Esophagus mucosa (tissue), 1 donor: ENCODE data around the gene MTFR1L. TPM values are rescaled to one million over a fixed set of nuclear protein-coding genes. Genes with fewer than 3 reads are reported as not detected.

Experiments
- ATAC-seq: fragments of 200-7000 bp; cut with Tn5 transposase; one replicate; pipeline ENCODE4 v1.9.1; 2020
- total RNA-seq: library from RNA; stranded (reverse); gene quantifications from one replicate; pipeline ENCODE4 v1.2.4, GENCODE V29; 2023
- donor health status: DM: yes; HTN: yes; CAD: no.

The MTFR1L gene
- total RNA-seq, 1 donor from 2014 or later: 20.6 TPM

GRCh38 chr1:25863486-25864262 lies 43.9 kb downstream of the MTFR1L start:
- ATAC-seq: no peak

DNA sequence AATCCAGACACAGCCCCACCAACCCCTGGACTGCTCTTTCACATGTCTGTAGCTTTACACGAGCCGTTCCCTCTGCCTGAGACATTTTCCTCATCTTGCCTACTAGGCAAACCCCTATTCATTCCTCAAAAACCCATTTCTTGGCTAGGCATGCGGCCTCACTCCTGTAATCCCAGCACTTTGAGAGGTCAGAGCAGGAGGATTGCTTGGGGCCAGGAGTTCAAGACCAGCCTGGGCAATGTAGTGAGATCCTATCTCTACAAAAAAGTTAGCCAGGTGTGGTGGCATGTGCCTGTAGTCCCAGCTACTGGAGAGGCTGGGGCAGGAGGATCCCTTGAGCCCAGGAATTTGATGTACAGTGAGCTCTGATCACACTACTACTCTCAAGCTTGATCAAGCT lies 44.7 kb downstream of the MTFR1L start:
- ATAC-seq: no peak

DNA sequence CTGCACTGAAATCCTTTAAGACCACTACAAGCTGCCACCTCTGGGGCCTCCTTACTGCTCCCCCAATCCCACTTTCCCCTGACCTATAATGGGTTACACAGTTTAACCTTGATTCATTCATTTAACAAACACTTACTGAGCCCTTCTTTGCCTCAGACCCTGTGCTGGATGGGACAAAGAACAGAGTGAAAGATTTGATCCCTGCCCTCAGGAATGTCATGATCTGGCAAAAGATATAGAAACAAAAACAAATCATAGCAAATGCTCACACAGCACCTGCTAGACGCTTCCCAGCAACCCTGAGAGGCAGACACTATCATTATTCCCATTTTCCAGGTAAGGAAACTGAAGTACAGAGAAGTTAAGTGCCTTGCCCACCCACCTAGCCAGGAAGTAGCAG lies 46.5 kb downstream of the MTFR1L start:
- no peak for ATAC-seq

- peak; percentile 12 for ATAC-seq
These were observed 47.6 kb downstream of the MTFR1L start for GRCh38 chr1:25867210-25867991.

DNA sequence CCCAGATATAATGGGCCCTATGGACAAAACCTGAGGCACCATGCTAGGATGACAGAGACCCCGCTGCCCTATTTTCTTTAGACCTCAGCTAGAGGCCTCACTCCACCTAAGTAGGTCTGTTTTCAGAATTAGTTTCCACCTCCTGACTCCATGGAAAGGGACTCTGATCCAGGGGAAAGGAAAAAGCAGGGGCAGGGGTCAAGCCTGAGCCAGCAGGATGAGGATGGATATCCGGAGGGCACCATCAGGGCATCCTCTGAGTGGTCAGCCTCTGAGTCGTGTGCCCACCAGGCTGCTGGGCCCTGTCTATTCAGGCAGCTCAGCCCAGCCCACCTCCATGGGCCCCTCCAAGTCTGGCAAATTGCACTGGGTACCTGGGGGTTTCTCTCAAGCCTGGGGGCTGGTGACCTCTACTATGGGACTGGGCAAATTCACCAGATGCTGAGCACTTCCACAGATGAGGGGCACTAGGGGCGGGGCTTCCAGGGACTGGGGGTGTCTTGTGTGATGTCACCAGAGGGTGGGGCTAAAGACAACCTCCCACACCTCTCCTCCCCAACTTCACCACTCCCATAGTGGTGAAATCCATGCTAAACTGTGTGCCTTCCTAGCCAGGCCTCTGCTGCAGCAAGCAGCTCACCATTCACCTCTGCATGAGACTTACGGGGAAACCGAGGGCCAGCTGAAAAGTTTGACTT lies 50.3 kb downstream of the MTFR1L start:
- no peak for ATAC-seq

DNA sequence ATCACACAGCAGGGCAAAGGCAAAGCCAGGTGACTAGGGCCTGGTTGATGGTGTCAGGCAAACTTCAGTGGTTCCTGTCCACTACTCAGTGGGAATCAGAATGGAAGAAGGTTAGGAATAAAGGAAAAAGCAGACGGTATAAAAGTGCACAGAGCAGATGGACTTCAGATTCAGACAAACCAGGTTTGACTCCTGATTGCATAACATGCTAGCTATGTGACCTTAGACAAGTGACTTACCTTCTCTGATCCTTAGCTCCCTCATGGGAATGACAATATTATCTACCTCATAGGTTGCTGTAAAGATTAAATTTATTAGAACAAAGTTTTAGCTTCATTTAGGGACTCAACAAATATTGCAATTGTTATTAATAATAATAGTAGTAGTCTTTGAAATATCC lies 50.9 kb downstream of the MTFR1L start:
- no peak for ATAC-seq

DNA sequence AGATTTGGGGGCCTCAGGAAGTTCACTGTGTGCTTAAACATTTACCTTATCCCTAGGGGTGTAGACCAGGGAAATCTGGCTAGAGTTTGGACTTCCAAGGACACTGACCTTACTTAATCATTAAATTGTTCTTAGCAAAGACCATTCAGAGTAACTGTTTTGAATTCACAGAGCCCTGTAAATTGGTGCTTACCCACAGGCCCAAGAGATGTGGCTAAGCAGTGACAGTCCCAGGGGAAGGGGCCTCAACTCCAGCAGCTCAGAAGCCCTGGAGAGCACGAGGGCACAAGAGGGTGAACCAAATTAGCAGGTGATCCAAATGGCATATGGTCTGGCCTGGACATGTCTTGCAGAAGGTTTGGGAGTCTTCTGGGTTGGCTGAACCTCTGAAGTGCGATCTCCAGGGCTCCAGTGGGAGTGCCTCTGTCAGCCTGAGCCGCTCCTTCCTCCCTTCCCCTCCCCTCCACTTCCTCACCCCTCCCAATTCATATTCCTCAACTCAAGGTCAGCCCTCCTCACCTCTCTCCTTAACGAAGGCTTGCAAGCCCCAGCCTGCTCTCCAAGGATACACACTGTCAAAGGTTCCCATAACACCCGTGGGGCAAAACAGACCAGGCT lies 51.4 kb downstream of the MTFR1L start:
- ATAC-seq: peak; percentile 67

DNA sequence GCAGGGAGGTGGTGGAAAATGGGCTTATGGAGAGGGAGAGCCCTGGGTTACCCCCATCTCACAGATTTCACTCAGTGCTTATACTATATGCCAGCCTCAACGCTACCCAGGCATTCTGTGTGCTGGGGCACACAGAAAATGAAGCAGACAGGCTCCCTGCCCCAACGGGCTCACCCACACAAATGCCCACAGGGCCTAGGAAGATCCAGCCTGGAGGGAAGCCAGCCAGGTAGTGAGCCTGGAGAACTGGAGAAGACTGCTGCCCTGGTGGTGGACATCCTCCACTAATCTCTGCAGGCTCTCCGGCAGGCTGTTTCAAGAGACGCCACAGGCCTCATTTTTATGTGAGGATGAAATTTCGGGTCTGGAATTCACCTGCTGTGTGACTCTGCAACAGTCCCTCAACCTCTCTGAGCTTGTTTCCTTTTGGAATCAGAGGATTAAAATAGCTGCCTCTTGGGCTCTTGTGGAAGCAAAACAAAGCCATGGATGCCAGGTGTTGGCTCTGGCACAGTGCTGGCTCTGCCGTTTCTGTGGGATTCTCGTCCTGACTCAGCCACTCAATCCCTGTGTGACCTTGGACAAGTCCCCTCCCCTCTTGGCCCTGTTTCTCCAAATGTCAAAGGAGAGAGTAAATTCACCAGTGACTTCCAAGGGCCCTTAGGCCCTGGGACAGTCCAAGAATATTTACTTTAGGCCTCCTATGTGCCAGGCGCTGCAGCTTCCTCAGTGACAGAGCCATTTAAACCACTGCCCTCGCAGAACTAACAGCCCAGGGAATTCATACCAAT lies 52.1 kb downstream of the MTFR1L start:
- no peak for ATAC-seq

GRCh38 chr1:25872713-25873112 lies 53.0 kb downstream of the MTFR1L start:
- no peak for ATAC-seq

- no peak for ATAC-seq
These were observed 53.4 kb downstream of the MTFR1L start for GRCh38 chr1:25873120-25873519.

GRCh38 chr1:25874209-25874608 lies 54.5 kb downstream of the MTFR1L start:
- ATAC-seq: no peak

DNA sequence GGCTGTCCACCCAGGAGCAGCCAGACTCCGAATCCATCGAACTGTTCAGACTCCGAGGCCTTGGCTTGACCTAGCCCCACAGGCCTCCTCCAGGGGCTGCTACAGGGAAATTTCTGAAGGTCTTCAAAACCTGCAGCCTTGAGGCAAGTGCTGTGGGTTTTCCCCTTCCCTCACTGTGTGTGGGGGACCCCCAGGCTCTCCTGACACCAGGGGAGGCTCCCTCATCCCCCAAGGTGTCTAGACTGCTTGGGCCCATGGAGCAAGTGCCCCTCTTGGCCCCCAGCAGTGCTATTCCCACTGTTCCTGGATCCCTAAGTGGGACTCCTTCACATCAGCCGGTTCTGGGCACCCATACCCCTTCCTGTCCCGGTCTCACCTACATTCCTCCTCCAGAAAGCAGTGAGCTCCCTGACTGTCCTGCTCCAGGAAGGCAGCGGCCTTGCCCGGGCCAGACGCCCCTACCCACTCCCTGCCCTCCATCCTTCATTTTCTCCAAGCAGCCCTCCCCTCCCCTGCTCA lies 54.9 kb downstream of the MTFR1L start:
- ATAC-seq: no peak

GRCh38 chr1:25875154-25875855 lies 55.6 kb downstream of the MTFR1L start, which contains the start of gene PAQR7:
Gene PAQR7 (minus strand): TSS chr1:25875708. CDS start chr1:25863839, 11,869 bp downstream.
- ATAC-seq: peak; percentile 68

DNA sequence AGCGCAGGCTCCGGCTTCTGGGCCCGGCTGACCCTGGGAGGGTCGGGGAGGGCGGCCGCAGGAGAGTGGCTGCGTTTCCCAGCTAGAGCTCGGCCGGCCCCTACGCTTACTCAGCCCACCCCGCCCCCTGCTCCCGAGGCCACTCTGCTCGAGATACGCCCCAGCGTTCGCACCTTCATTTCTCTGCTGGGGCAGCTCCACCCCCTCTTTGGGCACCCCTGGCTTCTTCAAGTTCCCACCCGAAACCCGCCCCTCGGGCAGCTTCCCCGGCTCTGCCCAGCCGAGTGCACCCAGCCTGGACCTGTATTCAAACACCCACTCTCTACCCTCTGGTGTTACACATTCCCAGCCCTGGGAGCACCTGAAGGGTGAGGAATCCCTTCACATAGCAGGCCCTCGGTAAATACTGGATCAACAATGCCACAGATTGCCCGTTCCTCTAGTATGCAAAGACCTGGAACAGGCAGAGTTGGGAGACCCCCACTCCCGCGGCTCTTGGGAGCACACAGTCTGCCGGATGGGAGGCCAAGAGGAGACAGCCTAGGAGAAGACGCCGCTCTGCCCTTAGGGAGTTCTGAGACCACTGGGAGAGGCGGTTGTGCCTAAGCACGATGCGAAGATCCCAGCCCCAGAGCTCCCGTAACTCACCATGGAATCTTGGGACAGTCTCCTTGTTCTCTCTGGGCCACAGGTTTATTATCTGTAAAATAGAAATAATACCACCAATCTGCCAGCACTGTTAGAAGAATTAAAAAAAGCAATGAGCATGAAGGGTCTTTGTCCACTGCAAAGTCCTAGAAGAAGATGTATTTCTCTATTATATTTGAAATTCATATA lies 56.3 kb downstream of the MTFR1L start:
- peak; percentile 59 for ATAC-seq

- ATAC-seq: no peak
These were observed 56.9 kb downstream of the MTFR1L start for GRCh38 chr1:25876693-25877077.

GRCh38 chr1:25877155-25877554 lies 57.4 kb downstream of the MTFR1L start:
- ATAC-seq: no peak

GRCh38 chr1:25878690-25879089 lies 58.9 kb downstream of the MTFR1L start:
- no peak for ATAC-seq

DNA sequence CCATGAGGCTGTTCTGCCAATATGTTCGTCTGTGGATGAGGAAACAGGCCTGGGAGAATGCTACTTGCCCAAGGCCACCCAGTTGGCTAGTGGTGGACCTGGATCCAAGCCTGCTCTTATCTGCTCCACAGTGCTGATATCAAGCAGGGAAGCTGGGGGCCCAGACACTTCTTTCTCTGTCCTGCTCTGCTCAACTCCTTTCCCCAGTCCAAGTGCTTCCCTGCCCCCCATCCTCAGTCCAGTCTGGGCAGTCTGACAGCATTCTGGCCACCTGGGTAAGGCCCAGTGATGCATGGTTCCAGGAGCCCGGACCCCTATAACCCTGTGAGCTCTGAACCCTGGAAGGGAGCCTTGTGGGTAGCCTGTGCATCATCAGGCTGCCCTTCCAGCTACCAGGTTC lies 59.9 kb downstream of the MTFR1L start:
- no peak for ATAC-seq

DNA sequence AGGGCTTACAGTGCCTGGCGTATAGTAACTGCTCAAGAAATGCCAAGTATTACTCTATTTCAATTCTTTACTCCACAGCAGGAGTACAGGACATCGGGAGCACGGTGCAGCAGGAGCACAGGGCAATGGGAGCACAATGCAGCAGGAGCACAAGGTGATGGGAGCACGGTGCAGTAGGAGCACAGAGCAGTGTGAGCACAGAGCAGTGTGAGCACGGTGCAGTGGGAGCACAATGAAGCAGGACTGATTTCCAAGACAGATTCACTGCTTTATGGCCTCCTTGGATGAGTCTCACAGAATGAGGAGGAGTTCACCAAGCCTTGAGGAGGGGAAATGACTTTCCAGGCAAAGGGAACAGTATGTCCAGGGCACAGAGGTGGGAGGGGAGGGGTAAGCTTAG lies 60.8 kb downstream of the MTFR1L start:
- no peak for ATAC-seq

DNA sequence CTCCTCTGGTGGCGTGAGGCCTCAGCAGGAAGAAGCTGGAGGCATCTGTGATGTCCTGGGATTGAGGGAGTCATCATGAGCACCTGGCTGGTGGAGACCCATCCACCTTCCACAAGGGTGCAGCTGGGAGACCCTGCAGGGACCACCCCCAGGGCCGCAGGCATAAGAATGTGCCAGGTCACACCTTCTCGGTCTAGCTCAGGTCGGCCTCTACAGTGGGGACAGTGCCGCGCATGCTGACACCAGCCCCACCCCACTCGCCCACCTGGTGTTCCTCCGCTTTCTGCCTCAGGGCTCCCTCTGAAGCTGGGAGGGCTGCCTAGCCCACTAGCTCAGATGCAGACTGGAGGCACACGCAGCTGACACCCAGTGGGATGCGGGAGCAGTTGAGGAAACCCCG lies 61.5 kb downstream of the MTFR1L start:
- ATAC-seq: no peak
